ENCODE data around the gene LCN10.

LCN10 gene

GRCh38 chr9:136774416-136775045 is 31.8 kb upstream of the LCN10 start:
- Histone ChIP-seq H3K79me2 (ENCODE audit: insufficient read depth, low read length) (no peaks in the 10 kb centered on the region), H3K9me3 (ENCODE audit: low read length) (peaks cover 5% of the 10 kb centered on the region; the same call in 1 of the 2 replicates), H3K9me2 (ENCODE audit: low read depth, low read length) (no peaks in the 10 kb centered on the region), H3K9ac (ENCODE audit: low read length) (no peak overlapping the region), H3K4me3 (ENCODE audit: low read depth, low read length, poor library complexity, severe bottlenecking) (no peak overlapping the region), H2AFZ (ENCODE audit: low read length) (no peak overlapping the region), H3K4me2 (ENCODE audit: low read length) (no peak overlapping the region), H3K27me3 (ENCODE audit: insufficient read depth, low read length) (no peaks in the 10 kb centered on the region; the same call in 1 of the 2 replicates), H4K20me1 (ENCODE audit: insufficient read depth, low read length) (no peaks in the 10 kb centered on the region), H3K27ac (ENCODE audit: low read depth, low read length, poor library complexity, severe bottlenecking) (no peak overlapping the region), H3F3A (ENCODE audit: insufficient read depth, low read length) (no peaks in the 10 kb centered on the region), H3K36me3 (ENCODE audit: insufficient read depth, low read length) (peaks cover 5% of the 10 kb centered on the region; the same call in 1 of the 2 replicates), H3K4me1 (ENCODE audit: insufficient read depth, low read length, severe bottlenecking) (peaks cover 5% of the 10 kb centered on the region)
- TF ChIP-seq CTCF (IDR thresholded peaks at IDR 0.05; ENCODE audit: low read length) (no peak), EZH2 (IDR thresholded peaks at IDR 0.05; ENCODE audit: borderline replicate concordance, low read length) (no peak)

GRCh38 chr9:136773386-136774044 is 30.8 kb upstream of the LCN10 start:
- peaks cover 5% of the 10 kb centered on the region; the same call in 1 of the 2 replicates for H3K36me3 ChIP-seq (ENCODE audit: insufficient read depth, low read length)
- H2AFZ ChIP-seq (ENCODE audit: low read length), result peak overlapping the region; percentile 99
- H3K27ac ChIP-seq (ENCODE audit: low read depth, low read length, poor library complexity, severe bottlenecking), result no peak overlapping the region
- no peaks in the 10 kb centered on the region for H4K20me1 ChIP-seq (ENCODE audit: insufficient read depth, low read length)
- H3K9ac ChIP-seq (ENCODE audit: low read length), result no peak overlapping the region
- H3K27me3 ChIP-seq (ENCODE audit: insufficient read depth, low read length), result no peaks in the 10 kb centered on the region; the same call in 1 of the 2 replicates
- no peaks in the 10 kb centered on the region for H3F3A ChIP-seq (ENCODE audit: insufficient read depth, low read length)
- peaks cover 5% of the 10 kb centered on the region for H3K4me1 ChIP-seq (ENCODE audit: insufficient read depth, low read length, severe bottlenecking)
- TF ChIP-seq EZH2 (IDR thresholded peaks at IDR 0.05; ENCODE audit: borderline replicate concordance, low read length) (no peak), CTCF (IDR thresholded peaks at IDR 0.05; ENCODE audit: low read length) (no peak)
- peaks cover 5% of the 10 kb centered on the region; the same call in 1 of the 2 replicates for H3K9me3 ChIP-seq (ENCODE audit: low read length)
- no peaks in the 10 kb centered on the region for H3K9me2 ChIP-seq (ENCODE audit: low read depth, low read length)
- no peaks in the 10 kb centered on the region for H3K79me2 ChIP-seq (ENCODE audit: insufficient read depth, low read length)
- H3K4me2 ChIP-seq (ENCODE audit: low read length), result no peak overlapping the region
- no peak overlapping the region for H3K4me3 ChIP-seq (ENCODE audit: low read depth, low read length, poor library complexity, severe bottlenecking)

- Histone ChIP-seq H3K4me1 (ENCODE audit: insufficient read depth, low read length, severe bottlenecking) (peaks cover 5% of the 10 kb centered on the region), H2AFZ (ENCODE audit: low read length) (no peak overlapping the region), H3K9ac (ENCODE audit: low read length) (no peak overlapping the region), H3K9me3 (ENCODE audit: low read length) (peaks cover 5% of the 10 kb centered on the region; the same call in 1 of the 2 replicates), H3K27ac (ENCODE audit: low read depth, low read length, poor library complexity, severe bottlenecking) (no peak overlapping the region), H4K20me1 (ENCODE audit: insufficient read depth, low read length) (no peaks in the 10 kb centered on the region), H3K4me2 (ENCODE audit: low read length) (no peak overlapping the region), H3K36me3 (ENCODE audit: insufficient read depth, low read length) (peaks cover 5% of the 10 kb centered on the region; the same call in 1 of the 2 replicates), H3F3A (ENCODE audit: insufficient read depth, low read length) (no peaks in the 10 kb centered on the region), H3K9me2 (ENCODE audit: low read depth, low read length) (no peaks in the 10 kb centered on the region), H3K27me3 (ENCODE audit: insufficient read depth, low read length) (no peaks in the 10 kb centered on the region; the same call in 1 of the 2 replicates), H3K4me3 (ENCODE audit: low read depth, low read length, poor library complexity, severe bottlenecking) (no peak overlapping the region), H3K79me2 (ENCODE audit: insufficient read depth, low read length) (no peaks in the 10 kb centered on the region)
- TF ChIP-seq CTCF (IDR thresholded peaks at IDR 0.05; ENCODE audit: low read length) (no peak), EZH2 (IDR thresholded peaks at IDR 0.05; ENCODE audit: borderline replicate concordance, low read length) (no peak)
Measured at GRCh38 chr9:136771907-136772415, 29.2 kb upstream of the LCN10 start.
